Adrenal gland (tissue), 12 donors: ENCODE results near the gene MRPS7. TPM values are rescaled to one million over a fixed set of nuclear protein-coding genes. Genes with fewer than 3 reads are reported as not detected.

Experiments
- DNase-seq, 7 donors: peaks; one replicate each; pipeline ENCODE4 v3.0.0-alpha.2; 2019 to 2020
- H3K27ac ChIP-seq, 5 donors: fragments of 200-600 bp; sonication (generic) in 4 of 5; 1 replicate in 3 of 5; 2 replicates in 2 of 5; pipeline versions ENCODE4 v1.5.1 to v1.8.0; 2016 to 2020; ENCODE audit warnings: mild to moderate bottlenecking in 1 of 5
- H3K27me3 ChIP-seq: fragments of 200-600 bp; 2 replicates; pipeline ENCODE4 v1.8.0; 2021
- H3K36me3 ChIP-seq, 2 donors: fragments of 200-600 bp; replicated peaks in 1 of 2; 1 replicate in 1 of 2; 2 replicates in 1 of 2; pipeline versions ENCODE4 v1.5.1 to v1.8.0; 2018 to 2022
- H3K4me1 ChIP-seq, 2 donors: fragments of 200-600 bp; replicated peaks in 1 of 2; 1 replicate in 1 of 2; 2 replicates in 1 of 2; pipeline versions ENCODE4 v1.5.1 to v1.8.0; 2018 to 2021
- H3K4me3 ChIP-seq, 4 donors: fragments of 200-600 bp; sonication (generic) in 3 of 4; one replicate each; pipeline ENCODE4 v1.5.1; 2016 to 2018
- H3K9me3 ChIP-seq, 3 donors: fragments of 200-600 bp; sonication (generic) in 1 of 3; replicated peaks in 1 of 3; 1 replicate in 2 of 3; 2 replicates in 1 of 3; pipeline versions ENCODE4 v1.5.1 to v1.8.0; 2016 to 2021
- POLR2A ChIP-seq, 2 donors: fragments of 450-650 bp; IDR thresholded peaks; one replicate each; pipeline ENCODE4 v1.6.1; 2017; ENCODE audit warnings: antibody characterized with exemption in 2 of 2, mild to moderate bottlenecking in 2 of 2, moderate library complexity in 1 of 2
- WGBS, 4 donors: extraction: QIAGEN DNeasy Blood & Tissue Kit in 2 of 4; methylation state at CpG; one replicate each; pipeline versions ENCODE4 v1.1.5 to v1.1.7; 2013 to 2017; 5-methylcytosine and 5-hydroxymethylcytosine counted together
- intact Hi-C, 2 donors: fragments of 100-400 bp; cut with DNase I; formaldehyde crosslinking; loops; one replicate each; pipeline versions ENCODE4 v1.14.1 to v1.15.0; 2022 to 2023
- polyA plus RNA-seq, 3 donors: library from polyadenylated mRNA; stranded (reverse); fragments of 200-250 nt in 2 of 3; fragments of 350-450 nt in 1 of 3; fragmentation: Illumina TruSeq in 1 of 3; extraction: RNeasy Lipid Tissue Mini Kit (QIAGEN cat#74804) in 1 of 3; gene quantifications; one replicate each; pipeline ENCODE4 v1.2.3, GENCODE V29; 2013 to 2014
- total RNA-seq, 9 donors: library from RNA; depleted of rRNA in 4 of 9; stranded (reverse); fragments of >200 nt in 4 of 9; fragments of 120-200 nt in 1 of 9; fragmentation: NEBNext Ultra II Directional in 1 of 9; extraction: Animal tissue kit (Norgen Biotek cat#: 25700) in 1 of 9; gene quantifications; one replicate each; pipeline versions ENCODE4 v1.1.0 to v1.2.4, GENCODE V29; 2013 to 2023
- TF ChIP-seq, protein P1 (sequence below), 6 experiments: fragments of 450-650 bp in 4 of 6; fragments of 200-600 bp in 2 of 6; sonication (generic) in 1 of 6; IDR thresholded peaks; 1 replicate in 5 of 6; 2 replicates in 1 of 6; pipeline versions ENCODE4 v1.5.1 to v1.8.0; 2016 to 2021; ENCODE audit warnings: antibody characterized with exemption in 6 of 6, mild to moderate bottlenecking in 2 of 6, moderate library complexity in 1 of 6
- donor health status: healthy with polysubstance abuse.
- donor health status: Bipolar disorder and iron deficiency.
- donor health status: DM: yes; HTN: yes; CAD: no.
- donor health status: DM: no; HTN: no; CAD: no.
- donor health status: DM: no; HTN: no; CAD: no.
- donor health status: DM: yes; HTN: yes; CAD: no.

Gene MRPS7
- total and polyA plus RNA-seq, 12 donors: 47.7 to 127 (median 75.0) TPM

- TF ChIP-seq, protein P1, sequence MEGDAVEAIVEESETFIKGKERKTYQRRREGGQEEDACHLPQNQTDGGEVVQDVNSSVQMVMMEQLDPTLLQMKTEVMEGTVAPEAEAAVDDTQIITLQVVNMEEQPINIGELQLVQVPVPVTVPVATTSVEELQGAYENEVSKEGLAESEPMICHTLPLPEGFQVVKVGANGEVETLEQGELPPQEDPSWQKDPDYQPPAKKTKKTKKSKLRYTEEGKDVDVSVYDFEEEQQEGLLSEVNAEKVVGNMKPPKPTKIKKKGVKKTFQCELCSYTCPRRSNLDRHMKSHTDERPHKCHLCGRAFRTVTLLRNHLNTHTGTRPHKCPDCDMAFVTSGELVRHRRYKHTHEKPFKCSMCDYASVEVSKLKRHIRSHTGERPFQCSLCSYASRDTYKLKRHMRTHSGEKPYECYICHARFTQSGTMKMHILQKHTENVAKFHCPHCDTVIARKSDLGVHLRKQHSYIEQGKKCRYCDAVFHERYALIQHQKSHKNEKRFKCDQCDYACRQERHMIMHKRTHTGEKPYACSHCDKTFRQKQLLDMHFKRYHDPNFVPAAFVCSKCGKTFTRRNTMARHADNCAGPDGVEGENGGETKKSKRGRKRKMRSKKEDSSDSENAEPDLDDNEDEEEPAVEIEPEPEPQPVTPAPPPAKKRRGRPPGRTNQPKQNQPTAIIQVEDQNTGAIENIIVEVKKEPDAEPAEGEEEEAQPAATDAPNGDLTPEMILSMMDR (IDR thresholded peaks at IDR 0.05): no peak
- no peak for TF ChIP-seq POLR2A (IDR thresholded peaks at IDR 0.05)
- Histone ChIP-seq H3K36me3 (peaks cover 0 to 27% of the 10 kb centered on the region in 2 donors), H3K27me3 (no peaks in the 10 kb centered on the region), H3K4me3 (no peak overlapping the region), H3K27ac (no peak overlapping the region), H3K9me3 (no peaks in the 10 kb centered on the region), H3K4me1 (peaks cover 9 to 24% of the 10 kb centered on the region in 2 donors)
- intact Hi-C loops: no loop called here
- 80 to 89% (median 82%) methylated on average over 4 to 6 of the region's 6 CpGs for WGBS, 4 donors
- DNase-seq: no peak
These were observed 23.4 kb downstream of the MRPS7 start for GRCh38 chr17:75285123-75285522.

DNA sequence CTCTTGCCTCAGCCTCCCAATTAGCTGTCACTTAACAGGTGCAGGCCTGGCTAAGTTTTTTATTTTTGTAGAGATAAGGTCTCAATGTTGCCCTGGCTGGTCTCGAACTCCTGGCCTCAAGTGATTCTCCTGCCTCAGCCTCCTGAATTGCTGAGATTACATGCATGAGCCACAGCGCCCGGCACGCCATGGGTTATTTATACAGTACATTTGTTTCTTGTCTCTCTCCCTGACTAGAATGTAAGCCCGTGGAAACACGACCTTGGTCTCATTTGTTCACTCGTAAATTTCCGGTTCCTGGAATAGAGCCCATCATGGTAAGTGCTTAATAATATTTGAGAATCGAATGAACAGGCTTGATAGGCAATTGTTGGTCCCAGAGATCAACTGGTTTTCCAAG is 25.5 kb downstream of the MRPS7 start:
- 41 to 57% (median 46%) methylated on average over 9 of the region's 9 CpGs for WGBS, 4 donors
- intact Hi-C loops: no loop called here
- TF ChIP-seq, protein P1 (IDR thresholded peaks at IDR 0.05): no peak
- TF ChIP-seq POLR2A (IDR thresholded peaks at IDR 0.05): no peak

GRCh38 chr17:75288359-75288758 is 26.7 kb downstream of the MRPS7 start:
- Histone ChIP-seq H3K27me3 (no peaks in the 10 kb centered on the region), H3K4me3 (peak overlapping the region in 2 of 4 donors; percentile 49 to 82), H3K9me3 (no peaks in the 10 kb centered on the region), H3K4me1 (peaks cover 9 to 30% of the 10 kb centered on the region in 2 donors), H3K27ac (peak overlapping the region in 4 of 5 donors; percentile 86 to 99 (median 94)), H3K36me3 (peaks cover 0 to 12% of the 10 kb centered on the region in 2 donors)
- DNase-seq: no peak
- intact Hi-C loops: no loop called here
- WGBS, 4 donors: 21 to 30% (median 24%) methylated on average over 2 of the region's 2 CpGs
- TF ChIP-seq, protein P1 (IDR thresholded peaks at IDR 0.05): no peak
- no peak for TF ChIP-seq POLR2A (IDR thresholded peaks at IDR 0.05)

More for the DNA sequence above, 25.5 kb downstream of the MRPS7 start:
- Histone ChIP-seq H3K4me3 (no peak overlapping the region), H3K36me3 (peaks cover 0 to 20% of the 10 kb centered on the region in 2 donors), H3K4me1 (peaks cover 9 to 30% of the 10 kb centered on the region in 2 donors), H3K9me3 (no peaks in the 10 kb centered on the region), H3K27ac (peak overlapping the region in 2 of 5 donors; percentile 38), H3K27me3 (no peaks in the 10 kb centered on the region)
- DNase-seq: peak; percentile 44 to 85 (median 76)

DNA sequence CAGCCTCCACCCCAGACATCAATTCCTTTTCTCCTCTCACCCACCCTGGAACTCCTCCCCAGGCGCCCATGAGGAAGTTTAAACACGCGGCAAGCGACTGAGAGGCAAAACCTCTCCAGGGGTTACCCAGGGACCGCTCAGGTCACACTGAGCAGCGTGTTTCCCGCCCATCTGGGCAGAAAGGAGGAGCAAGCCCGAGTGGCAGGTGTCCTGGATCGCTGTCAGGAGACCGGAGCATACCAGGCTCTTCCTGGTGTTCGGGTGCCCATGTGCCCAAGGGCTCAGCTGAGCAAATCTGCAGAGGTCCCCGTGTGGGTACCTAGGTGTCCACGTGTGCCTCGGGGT is 27.1 kb downstream of the MRPS7 start:
- Histone ChIP-seq H3K4me1 (peaks cover 9 to 30% of the 10 kb centered on the region in 2 donors), H3K27me3 (no peaks in the 10 kb centered on the region), H3K4me3 (peak overlapping the region; percentile 27 to 82 (median 38)), H3K9me3 (no peaks in the 10 kb centered on the region), H3K36me3 (peaks cover 0 to 8% of the 10 kb centered on the region in 2 donors), H3K27ac (peak overlapping the region; percentile 47 to 99 (median 90))
- no peak for TF ChIP-seq POLR2A (IDR thresholded peaks at IDR 0.05)
- TF ChIP-seq, protein P1 (IDR thresholded peaks at IDR 0.05): no peak
- WGBS, 4 donors: 0 to 4% (median 2%) methylated on average over 3 to 14 of the region's 14 CpGs
- intact Hi-C loops: no loop called here
- DNase-seq: peak in 5 of 7 donors; percentile 63 to 73 (median 66)
